Heart left ventricle (tissue), 13 donors: ENCODE results near the gene NCF2.

Experiments
- POLR2A ChIP-seq, 2 donors: fragments of 450-650 bp; IDR thresholded peaks; one replicate each; pipeline ENCODE4 v1.6.1; 2017; ENCODE audit warnings: antibody characterized with exemption in 2 of 2, mild to moderate bottlenecking in 2 of 2, moderate library complexity in 2 of 2
- TF ChIP-seq, protein P1 (sequence below), 12 donors: fragments of 200-600 bp; sonication (generic) in 4 of 12; IDR thresholded peaks; one replicate each; pipeline versions ENCODE4 v1.5.0 to v1.8.0; 2018 to 2022; ENCODE audit warnings: antibody characterized with exemption in 12 of 12, mild to moderate bottlenecking in 5 of 12
- donor health status: ischemic (EF 13 %, LVEDD 7.1; RV severe dilation, severe dysfunction).
- donor health status: DM: no; HTN: yes; CAD: no.
- donor health status: DM: no; HTN: no; CAD: no.
- donor health status: ischemic (EF 25% LVEDD 6.9; RV normal size, moderate dysfunction).
- donor health status: ischemic (EF 25% LVEDD 5.7; RV mildly dilated, moderate dysfunction).
- donor health status: ischemic (EF 35%, LVEDD 5.7; RV mildly dilated, moderate dysfunction).
- donor health status: nonischemic (EF 11% LVEDD 7.7; RV severe dilation, severe dysfunction).
- donor health status: DM: yes; HTN: yes; CAD: no.
- donor health status: PGD.
- donor health status: ischemic (EF 29% LVEDD 5.4; RV normal size, mild dysfunction).
- donor health status: nonischemic (EF 23%, LVEDD 6.1; RV moderate dilation, normal function).

DNA sequence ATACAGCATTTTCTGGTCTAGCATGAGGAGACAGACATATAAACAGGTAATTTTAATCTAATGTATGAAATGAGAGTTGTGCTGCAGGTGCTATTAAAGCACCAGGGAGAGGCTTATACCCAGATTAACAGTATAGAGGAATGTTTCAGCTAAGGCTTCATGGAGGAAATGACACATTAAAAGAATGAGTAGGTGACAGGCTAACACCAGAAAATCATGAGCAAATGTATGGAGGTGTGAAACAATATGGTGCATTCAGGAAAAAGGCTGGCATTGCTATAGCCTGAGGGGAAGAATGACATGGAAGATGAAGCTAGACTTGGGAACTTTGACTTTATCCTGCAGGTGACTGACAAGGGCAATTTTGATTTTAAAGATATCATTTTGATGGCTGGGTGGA, 38.3 kb upstream of the NCF2 start:
- TF ChIP-seq, protein P1, sequence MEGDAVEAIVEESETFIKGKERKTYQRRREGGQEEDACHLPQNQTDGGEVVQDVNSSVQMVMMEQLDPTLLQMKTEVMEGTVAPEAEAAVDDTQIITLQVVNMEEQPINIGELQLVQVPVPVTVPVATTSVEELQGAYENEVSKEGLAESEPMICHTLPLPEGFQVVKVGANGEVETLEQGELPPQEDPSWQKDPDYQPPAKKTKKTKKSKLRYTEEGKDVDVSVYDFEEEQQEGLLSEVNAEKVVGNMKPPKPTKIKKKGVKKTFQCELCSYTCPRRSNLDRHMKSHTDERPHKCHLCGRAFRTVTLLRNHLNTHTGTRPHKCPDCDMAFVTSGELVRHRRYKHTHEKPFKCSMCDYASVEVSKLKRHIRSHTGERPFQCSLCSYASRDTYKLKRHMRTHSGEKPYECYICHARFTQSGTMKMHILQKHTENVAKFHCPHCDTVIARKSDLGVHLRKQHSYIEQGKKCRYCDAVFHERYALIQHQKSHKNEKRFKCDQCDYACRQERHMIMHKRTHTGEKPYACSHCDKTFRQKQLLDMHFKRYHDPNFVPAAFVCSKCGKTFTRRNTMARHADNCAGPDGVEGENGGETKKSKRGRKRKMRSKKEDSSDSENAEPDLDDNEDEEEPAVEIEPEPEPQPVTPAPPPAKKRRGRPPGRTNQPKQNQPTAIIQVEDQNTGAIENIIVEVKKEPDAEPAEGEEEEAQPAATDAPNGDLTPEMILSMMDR (IDR thresholded peaks at IDR 0.05) = no peak
- TF ChIP-seq POLR2A (IDR thresholded peaks at IDR 0.05) = no peak
